Renal pelvis (tissue), 4 donors: ENCODE measurements around the gene ABCD1. TPM values are rescaled to one million over a fixed set of nuclear protein-coding genes. Genes with fewer than 3 reads are reported as not detected.

Experiments
- DNase-seq: peaks from one replicate; pipeline ENCODE4 v3.0.0-alpha.2; 2013
- polyA plus RNA-seq, 3 donors: library from polyadenylated mRNA; unstranded; fragments of 120-200 nt; gene quantifications; one replicate each; pipeline ENCODE4 v1.2.1, GENCODE V29; 2013; ENCODE audit not compliant: insufficient read length in 3 of 3

Gene ABCD1
- polyA plus RNA-seq, 3 donors = 8.5 to 11.0 (median 9.7) TPM

DNA sequence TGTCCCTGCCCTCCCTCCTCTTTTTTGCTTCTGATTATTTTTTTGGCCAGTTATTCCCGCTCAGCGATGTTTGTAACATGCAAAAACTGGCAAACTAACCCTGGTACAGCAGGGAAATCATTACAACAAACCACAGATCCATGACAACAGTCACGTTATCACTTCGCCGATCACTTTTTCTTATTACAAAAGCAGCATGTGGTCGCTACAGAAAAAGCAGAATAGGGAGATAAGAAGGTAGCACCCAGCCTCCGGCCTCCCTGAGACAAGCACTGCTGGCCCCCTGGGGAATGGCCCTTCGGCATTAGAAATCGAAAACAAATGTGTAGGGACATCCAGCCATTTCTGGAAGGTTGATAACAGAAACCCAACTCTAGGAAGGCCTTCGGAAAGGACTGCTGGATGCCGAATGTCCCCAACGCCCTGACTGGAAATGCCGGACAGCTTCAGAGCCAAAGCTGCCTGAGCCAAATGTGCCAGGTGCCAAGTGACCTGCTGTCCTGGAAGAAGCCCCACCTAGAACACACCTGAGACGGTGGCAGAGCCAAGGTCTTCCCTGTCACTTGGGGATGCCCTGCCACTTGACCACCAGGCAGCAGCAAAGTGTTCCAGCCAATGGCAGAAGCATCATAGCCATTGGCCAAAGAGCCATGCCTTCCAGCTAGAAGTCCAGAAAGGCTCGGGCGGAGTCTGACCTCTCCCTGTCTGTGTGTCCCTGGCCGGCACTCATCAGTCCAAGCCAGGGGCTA, 66.6 kb downstream of the ABCD1 start:
- no peak for DNase-seq

DNA sequence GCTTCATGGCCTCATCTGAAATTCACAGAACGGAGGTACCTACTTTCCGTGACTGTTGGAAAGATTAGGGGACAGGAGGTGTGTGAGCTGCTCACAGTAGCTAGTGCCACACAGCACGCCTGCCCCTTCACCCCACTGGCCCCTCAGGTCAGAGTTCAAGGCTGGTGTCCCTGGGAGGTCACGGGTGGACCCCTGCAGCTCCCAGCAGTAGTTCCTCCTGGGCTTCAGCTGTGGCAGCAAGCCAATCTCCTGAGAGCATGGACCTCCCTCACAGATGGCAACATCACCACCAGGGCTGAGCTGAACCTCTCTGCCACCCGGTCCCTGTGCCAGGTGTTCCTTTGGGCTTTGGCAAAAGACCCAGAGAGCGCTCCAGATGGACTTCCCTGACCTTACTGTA, 67.7 kb downstream of the ABCD1 start:
- no peak for DNase-seq

GRCh38 chrX:153793291-153793690, 68.6 kb downstream of the ABCD1 start:
- DNase-seq = no peak

Other genes with a start within 250 kb of the ABCD1 start
- gene BGN, start 229.9 kb upstream of the ABCD1 start, polyA plus RNA-seq = 100 to 1,000 TPM; 153 to 210 (median 155) TPM
- under 1 TPM; 0.17 to 0.28 (median 0.28) TPM for gene ATP2B3, start 207.2 kb upstream of the ABCD1 start, polyA plus RNA-seq
- 10 to 100 TPM; 17.3 to 22.2 (median 20.4) TPM for gene CCNQ, start 125.7 kb upstream of the ABCD1 start, polyA plus RNA-seq
- gene DUSP9, start 77.7 kb upstream of the ABCD1 start, polyA plus RNA-seq = 10 to 100 TPM; 47.5 to 62.2 (median 53.3) TPM
- gene PNCK, start 51.0 kb upstream of the ABCD1 start, polyA plus RNA-seq = 10 to 100 TPM in 2 of 3 donors, 1 to 10 TPM in 1; 8.3 to 12.7 (median 10.2) TPM
- 10 to 100 TPM; 61.9 to 79.5 (median 63.5) TPM for gene SLC6A8, start 36.9 kb upstream of the ABCD1 start, polyA plus RNA-seq
- 100 to 1,000 TPM; 190 to 210 (median 196) TPM for gene BCAP31, start 469 bp upstream of the ABCD1 start, polyA plus RNA-seq
- 1 to 10 TPM; 1.1 to 1.8 (median 1.8) TPM for gene PLXNB3, start 39.4 kb downstream of the ABCD1 start, polyA plus RNA-seq
- 1 to 10 TPM; 1.2 to 2.7 (median 1.5) TPM for gene SRPK3, start 56.2 kb downstream of the ABCD1 start, polyA plus RNA-seq
- gene IDH3G, start 69.5 kb downstream of the ABCD1 start, polyA plus RNA-seq = 100 to 1,000 TPM in 1 of 3 donors, 10 to 100 TPM in 2; 87.3 to 103 (median 90.1) TPM
- 100 to 1,000 TPM; 156 to 181 (median 168) TPM for gene SSR4, start 69.8 kb downstream of the ABCD1 start, polyA plus RNA-seq
- gene PDZD4, start 105.7 kb downstream of the ABCD1 start, polyA plus RNA-seq = 10 to 100 TPM in 2 of 3 donors, 1 to 10 TPM in 1; 8.4 to 12.0 (median 11.7) TPM
- 10 to 100 TPM; 54.8 to 71.6 (median 56.3) TPM for gene L1CAM, start 161.3 kb downstream of the ABCD1 start, polyA plus RNA-seq
- 1 to 10 TPM; 1.8 to 5.9 (median 2.4) TPM for gene AVPR2, start 179.8 kb downstream of the ABCD1 start, polyA plus RNA-seq
- 10 to 100 TPM; 34.2 to 44.8 (median 40.7) TPM for gene ARHGAP4, start 201.4 kb downstream of the ABCD1 start, polyA plus RNA-seq
- gene NAA10, start 210.2 kb downstream of the ABCD1 start, polyA plus RNA-seq = 10 to 100 TPM; 79.4 to 80.9 (median 79.6) TPM
- gene RENBP, start 219.8 kb downstream of the ABCD1 start, polyA plus RNA-seq = 10 to 100 TPM; 24.6 to 26.5 (median 24.7) TPM
- 10 to 100 TPM; 47.2 to 58.4 (median 51.1) TPM for gene HCFC1, start 247.0 kb downstream of the ABCD1 start, polyA plus RNA-seq
- gene TMEM187, start 247.9 kb downstream of the ABCD1 start, polyA plus RNA-seq = 10 to 100 TPM in 1 of 3 donors, 1 to 10 TPM in 2; 5.9 to 11.7 (median 8.8) TPM